HCT116 (cell line): ENCODE results near the gene FBXO34.

Experiments
- CTCF ChIP-seq, 3 experiments: fragments of 200-600 bp in 1 of 3; sonication (generic) in 1 of 3; IDR thresholded peaks in 2 of 3; conservative IDR thresholded peaks in 1 of 3; 2 replicates each; pipeline ENCODE4 v1.5.1; 2012 to 2017; ENCODE audit warnings: low read depth in 2 of 3, low read length in 2 of 3, antibody characterized with exemption in 1 of 3, borderline replicate concordance in 1 of 3, control low read depth in 1 of 3, mild to moderate bottlenecking in 1 of 3, mixed read lengths in 1 of 3, mixed run types in 1 of 3, moderate library complexity in 1 of 3; ENCODE audit not compliant: insufficient read depth in 1 of 3
- POLR2A ChIP-seq: IDR thresholded peaks from 2 replicates; pipeline ENCODE4 v1.7.0; 2011; ENCODE audit warnings: borderline replicate concordance; ENCODE audit not compliant: insufficient read depth, insufficient read length; ENCODE audit errors: extremely low read depth

GRCh38 chr14:55361190-55361589, 90.0 kb downstream of the FBXO34 start:
- TF ChIP-seq POLR2A (no peak), CTCF (IDR thresholded peaks at IDR 0.05 in 2 of 3, conservative IDR thresholded peaks at IDR 0.05 in 1 of 3; ENCODE audit: borderline replicate concordance in 1 of 3, insufficient read depth in 1 of 3, low read depth in 2 of 3, low read length in 2 of 3) (no peak)
